IMR-90 (cell line): ENCODE measurements around the gene CDK17. TPM values are rescaled to one million over a fixed set of nuclear protein-coding genes. Genes with fewer than 3 reads are reported as not detected.

Experiments used
- ATAC-seq: fragments of 200-7000 bp; cut with Tn5 transposase; 2 replicates; pipeline ENCODE4 v1.9.1; 2020; ENCODE audit warnings: low read depth, mild to moderate bottlenecking, moderate library complexity
- BruUV-seq: library from RNA; stranded (reverse); fragments of 400-500 nt; replicated peaks from 2 replicates; lab custom pipeline; 2021; lab: Mats Ljungman, UMichigan
- CTCF ChIA-PET: fragments of 300-600 bp; formaldehyde crosslinking; extraction: SDS; loops from one replicate; lab custom pipeline; 2021; ENCODE audit warnings: antibody characterized with exemption; lab: Yijun Ruan, JAX
- POLR2A ChIA-PET: fragments of 300-600 bp; sonication (Branson Sonifier 250); formaldehyde crosslinking; loops from one replicate; lab custom pipeline; 2022; ENCODE audit warnings: antibody characterized with exemption; ENCODE audit not compliant: unreplicated experiment; lab: Charles Lee
- DNase-seq: peaks from one replicate; pipeline ENCODE4 v3.0.0; 2013
- H2AFZ ChIP-seq: replicated peaks from 2 replicates; pipeline ENCODE3; 2013; ENCODE audit warnings: low read length, mild to moderate bottlenecking; ENCODE audit not compliant: poor library complexity
- H2AK5ac ChIP-seq: 2 replicates; pipeline ENCODE4 v1.6.1; 2013; ENCODE audit warnings: low read depth, low read length, inconsistent platforms
- H2AK9ac ChIP-seq: replicated peaks from 2 replicates; pipeline ENCODE3; 2013; ENCODE audit warnings: mild to moderate bottlenecking, low read depth, low read length, moderate library complexity; ENCODE audit not compliant: poor library complexity
- H2BK120ac ChIP-seq: 2 replicates; pipeline ENCODE4 v1.6.1; 2013; ENCODE audit warnings: low read depth, low read length, inconsistent platforms
- H2BK15ac ChIP-seq: 3 replicates; pipeline ENCODE4 v1.6.1; 2013; ENCODE audit warnings: low read depth, low read length, inconsistent platforms
- H2BK20ac ChIP-seq: 2 replicates; pipeline ENCODE4 v1.6.1; 2013; ENCODE audit warnings: low read depth, mild to moderate bottlenecking, inconsistent platforms, low read length, moderate library complexity
- H2BK5ac ChIP-seq: 2 replicates; pipeline ENCODE4 v1.6.1; 2013; ENCODE audit warnings: mild to moderate bottlenecking, low read depth, low read length, inconsistent platforms; ENCODE audit not compliant: poor library complexity, severe bottlenecking
- H3K14ac ChIP-seq: replicated peaks from 2 replicates; pipeline ENCODE4 v1.6.1; 2013; ENCODE audit warnings: low read depth, low read length, inconsistent platforms
- H3K18ac ChIP-seq: 2 replicates; pipeline ENCODE4 v1.6.1; 2013; ENCODE audit warnings: low read depth, low read length, control low read depth
- H3K23ac ChIP-seq: 2 replicates; pipeline ENCODE4 v1.6.1; 2013; ENCODE audit warnings: low read depth, low read length, inconsistent platforms
- H3K27ac ChIP-seq: 2 replicates; pipeline ENCODE4 v1.5.1; 2013; ENCODE audit warnings: mild to moderate bottlenecking, control low read depth, low read length; ENCODE audit not compliant: insufficient read depth
- H3K27me3 ChIP-seq: 2 replicates; pipeline ENCODE4 v1.6.1; 2013; ENCODE audit warnings: low read length; ENCODE audit not compliant: control insufficient read depth, insufficient read depth
- H3K36me3 ChIP-seq: 2 replicates; pipeline ENCODE4 v1.6.1; 2013; ENCODE audit warnings: low read length, mixed read lengths; ENCODE audit not compliant: control insufficient read depth, insufficient read depth
- H3K4ac ChIP-seq: 2 replicates; pipeline ENCODE4 v1.6.1; 2013; ENCODE audit warnings: low read depth, low read length, inconsistent platforms
- H3K4me1 ChIP-seq: 2 replicates; pipeline ENCODE4 v1.6.1; 2013; ENCODE audit warnings: low read length, mixed read lengths; ENCODE audit not compliant: control insufficient read depth, insufficient read depth
- H3K4me2 ChIP-seq: 2 replicates; pipeline ENCODE4 v1.6.1; 2013; ENCODE audit warnings: low read depth, mild to moderate bottlenecking, control low read depth, low read length, moderate library complexity
- H3K4me3 ChIP-seq: 2 replicates; pipeline ENCODE4 v1.5.1; 2013; ENCODE audit warnings: low read depth, mild to moderate bottlenecking, control low read depth, low read length, moderate library complexity; ENCODE audit not compliant: insufficient read depth
- H3K56ac ChIP-seq: 2 replicates; pipeline ENCODE4 v1.6.1; 2013; ENCODE audit warnings: low read length, inconsistent platforms; ENCODE audit not compliant: insufficient read depth; ENCODE audit errors: extremely low read depth
- H3K79me1 ChIP-seq, 2 experiments: 2 replicates each; pipeline ENCODE4 v1.6.1; 2013; ENCODE audit warnings: low read length in 2 of 2, inconsistent platforms in 1 of 2, low read depth in 1 of 2
- H3K9ac ChIP-seq: 2 replicates; pipeline ENCODE4 v1.6.1; 2013; ENCODE audit warnings: low read depth, low read length, control low read depth
- H3K9me1 ChIP-seq: 2 replicates; pipeline ENCODE4 v1.6.1; 2013; ENCODE audit warnings: low read length, inconsistent platforms; ENCODE audit not compliant: insufficient read depth
- H3K9me3 ChIP-seq: 2 replicates; pipeline ENCODE4 v1.6.1; 2013; ENCODE audit warnings: low read length; ENCODE audit not compliant: control insufficient read depth, insufficient read depth
- H4K20me1 ChIP-seq: 2 replicates; pipeline ENCODE4 v1.6.1; 2013; ENCODE audit warnings: low read length, inconsistent platforms; ENCODE audit not compliant: insufficient read depth
- H4K5ac ChIP-seq: 2 replicates; pipeline ENCODE4 v1.6.1; 2013; ENCODE audit warnings: mild to moderate bottlenecking, low read depth, low read length, control low read depth
- H4K8ac ChIP-seq, 2 experiments: 2 replicates each; pipeline ENCODE4 v1.6.1; 2013; ENCODE audit warnings: low read depth in 2 of 2, low read length in 2 of 2, control low read depth in 1 of 2, inconsistent platforms in 1 of 2
- H4K91ac ChIP-seq: 2 replicates; pipeline ENCODE4 v1.6.1; 2013; ENCODE audit warnings: low read depth, low read length, inconsistent platforms; ENCODE audit not compliant: insufficient read depth
- BHLHE40 ChIP-seq: fragments of 150-350 bp; IDR thresholded peaks from 2 replicates; pipeline ENCODE4 v1.6.1; 2016; ENCODE audit warnings: mild to moderate bottlenecking, low read depth, low read length
- CEBPB ChIP-seq: IDR thresholded peaks from 2 replicates; pipeline ENCODE4 v1.6.1; 2012; ENCODE audit warnings: low read depth, low read length, improper control_type of control experiment
- CTCF ChIP-seq: conservative IDR thresholded peaks from 2 replicates; pipeline ENCODE4 v1.5.1; 2012; ENCODE audit warnings: mild to moderate bottlenecking, low read depth, low read length, improper control_type of control experiment
- MAZ ChIP-seq: IDR thresholded peaks from 2 replicates; pipeline ENCODE4 v1.6.1; 2012; ENCODE audit warnings: low read depth, mild to moderate bottlenecking, low read length, improper control_type of control experiment, moderate library complexity, borderline replicate concordance
- POLR2A ChIP-seq: IDR thresholded peaks from 2 replicates; pipeline ENCODE4 v1.6.1; 2012; ENCODE audit warnings: mild to moderate bottlenecking, low read depth, low read length
- RCOR1 ChIP-seq: IDR thresholded peaks from 2 replicates; pipeline ENCODE4 v1.6.1; 2012; ENCODE audit warnings: mild to moderate bottlenecking, low read length, improper control_type of control experiment; ENCODE audit not compliant: insufficient replicate concordance
- RFX5 ChIP-seq: IDR thresholded peaks from 2 replicates; pipeline ENCODE4 v1.8.0; 2012; ENCODE audit warnings: low read depth, mild to moderate bottlenecking, low read length, moderate library complexity
- SMC3 ChIP-seq: fragments of 150-350 bp; IDR thresholded peaks from 2 replicates; pipeline ENCODE4 v1.6.1; 2016; ENCODE audit warnings: low read depth, mild to moderate bottlenecking, antibody characterized with exemption, low read length, moderate library complexity
- USF2 ChIP-seq: fragments of 150-350 bp; IDR thresholded peaks from 2 replicates; pipeline ENCODE4 v1.6.1; 2017; ENCODE audit warnings: mild to moderate bottlenecking, antibody characterized with exemption, low read length, low read depth
- WGBS, 2 experiments: methylation state at CpG; one replicate each; pipeline versions ENCODE4 v1.1.5 to v1.1.7; 2013; ENCODE audit warnings: missing lambda C conversion rate in 2 of 2; ENCODE audit not compliant: insufficient read length in 1 of 2; ENCODE audit errors: extremely low coverage in 2 of 2; 5-methylcytosine and 5-hydroxymethylcytosine counted together
- dilution Hi-C: fragments of 300-500 bp; cut with HindIII; formaldehyde crosslinking; loops from one replicate; pipeline ENCODE4 v1.14.3; 2018; ENCODE audit warnings: low sequenced_read_pairs; ENCODE audit not compliant: unreplicated experiment
- in situ Hi-C: fragments of 300-500 bp; cut with MboI; formaldehyde crosslinking; loops from 3 replicates; pipeline ENCODE4 v1.14.3; 2019; ENCODE audit warnings: low sequenced_read_pairs, inconsistent platforms, mixed read lengths
- intact Hi-C: fragments of 100-400 bp; cut with micrococcal nuclease; formaldehyde crosslinking; loops from 2 replicates; pipeline ENCODE4 v1.10.0; 2022
- polyA plus RNA-seq, 3 experiments: library from polyadenylated mRNA; depleted of rRNA; stranded (reverse); fragments of >200 nt; gene quantifications; 2 replicates each; pipeline ENCODE4 v1.2.3, GENCODE V29; 2012; ENCODE audit warnings: low replicate concordance in 1 of 3
- total RNA-seq: library from RNA; depleted of rRNA; stranded (reverse); fragments of >200 nt; gene quantifications from 2 replicates; pipeline ENCODE4 v1.2.3, GENCODE V29; 2012

The CDK17 gene
- total and polyA plus RNA-seq, 2 of the 4 experiments (the other 2 are of a cell fraction): 14.5 to 50.2 TPM

- dilution Hi-C loops: no loop called here
- no peak overlapping the region for H2BK20ac ChIP-seq
- ChIA-PET POLR2A (interaction anchor here (0.6 kb wide), 1 partner anchor 51 kb away, joined by 3 read pairs; no protein-coding TSS in a partner anchor), CTCF (no interaction called here)
- intact Hi-C loops: no loop called here
- no peak overlapping the region for H4K5ac ChIP-seq
- no peak overlapping the region for H3K18ac ChIP-seq
- no peaks in the 10 kb centered on the region for H3K27me3 ChIP-seq
- H2BK120ac ChIP-seq: no peak overlapping the region
- no peak overlapping the region for H3K23ac ChIP-seq
- H2BK5ac ChIP-seq: no peak overlapping the region
- H3K4me3 ChIP-seq: no peak overlapping the region
- H3K9me1 ChIP-seq: peaks cover 2% of the 10 kb centered on the region; the same call in 1 of the 2 replicates
- no peak overlapping the region for H2AK9ac ChIP-seq
- no peak overlapping the region for H3K9ac ChIP-seq
- H3K56ac ChIP-seq: no peak overlapping the region
- no peak overlapping the region for H2AFZ ChIP-seq
- BruUV-seq: TSS peak; percentile 4
- in situ Hi-C loops: no loop called here
- no CpG with 5 or more reads among the region's 1 CpG for WGBS, 2 experiments
- no peaks in the 10 kb centered on the region for H3K4me1 ChIP-seq
- peaks cover 6 to 52% of the 10 kb centered on the region in 2 experiments; a peak in 3 of 4 replicates for H3K79me1 ChIP-seq
- H4K20me1 ChIP-seq: peaks cover 80% of the 10 kb centered on the region
- no peak overlapping the region for H2AK5ac ChIP-seq
- no peak overlapping the region for H4K8ac ChIP-seq
- no peak overlapping the region for H4K91ac ChIP-seq
- no peak overlapping the region for H3K4ac ChIP-seq
- no peak overlapping the region for H2BK15ac ChIP-seq
- H3K27ac ChIP-seq: no peak overlapping the region
- no peak for ATAC-seq
- no peaks in the 10 kb centered on the region; the same call in 1 of the 2 replicates for H3K9me3 ChIP-seq
- no peak overlapping the region for H3K4me2 ChIP-seq
- H3K14ac ChIP-seq: no peak overlapping the region
- TF ChIP-seq CTCF (no peak), RFX5 (no peak), SMC3 (no peak), RCOR1 (no peak), BHLHE40 (no peak), USF2 (no peak), MAZ (no peak), CEBPB (no peak), POLR2A (no peak)
- H3K36me3 ChIP-seq: no peaks in the 10 kb centered on the region; the same call in 1 of the 2 replicates
- DNase-seq: no peak
Observed at GRCh38 chr12:96378319-96378718, 21.9 kb downstream of the CDK17 start.
